KMS-11 (cell line): Measurements from ENCODE around the gene ASH1L.

Source experiments
- H2AFZ ChIP-seq: fragments of 200-600 bp; sonication (generic); 2 replicates; pipeline ENCODE4 v1.6.1; 2016; ENCODE audit warnings: antibody characterized with exemption, mixed run types, low read depth
- H3K27ac ChIP-seq: fragments of 200-600 bp; sonication (generic); 2 replicates; pipeline ENCODE4 v1.6.1; 2016; ENCODE audit warnings: mild to moderate bottlenecking, mixed run types
- H3K27me3 ChIP-seq: fragments of 200-600 bp; sonication (generic); 2 replicates; pipeline ENCODE4 v1.6.1; 2017; ENCODE audit warnings: mild to moderate bottlenecking, low read depth, mixed run types, moderate library complexity; ENCODE audit not compliant: insufficient read depth
- H3K36me3 ChIP-seq: fragments of 200-600 bp; sonication (generic); 2 replicates; pipeline ENCODE4 v1.6.1; 2017; ENCODE audit warnings: mild to moderate bottlenecking, mixed run types; ENCODE audit not compliant: insufficient read depth
- H3K4me1 ChIP-seq: fragments of 200-600 bp; sonication (generic); 2 replicates; pipeline ENCODE4 v1.6.1; 2016; ENCODE audit warnings: mild to moderate bottlenecking, low read depth, mixed run types; ENCODE audit not compliant: poor library complexity, severe bottlenecking
- H3K4me2 ChIP-seq: fragments of 200-600 bp; sonication (generic); 2 replicates; pipeline ENCODE4 v1.7.0; 2016; ENCODE audit warnings: mild to moderate bottlenecking, mixed run types
- H3K4me3 ChIP-seq: fragments of 200-600 bp; sonication (generic); IDR thresholded peaks from 2 replicates; pipeline ENCODE4 v1.6.1; 2017; ENCODE audit warnings: low read depth, low read length, mixed read lengths; ENCODE audit not compliant: insufficient read depth
- H3K79me2 ChIP-seq: fragments of 200-600 bp; sonication (generic); 2 replicates; pipeline ENCODE4 v1.6.1; 2016; ENCODE audit warnings: low read depth, mixed run types; ENCODE audit not compliant: insufficient read depth
- H3K9ac ChIP-seq: fragments of 200-600 bp; sonication (generic); 2 replicates; pipeline ENCODE4 v1.6.1; 2016; ENCODE audit warnings: mild to moderate bottlenecking, mixed run types
- H4K20me1 ChIP-seq: fragments of 200-600 bp; sonication (generic); 2 replicates; pipeline ENCODE4 v1.6.1; 2016; ENCODE audit warnings: mild to moderate bottlenecking, mixed run types; ENCODE audit not compliant: insufficient read depth
- CTCF ChIP-seq: fragments of 200-600 bp; sonication (generic); conservative IDR thresholded peaks from 2 replicates; pipeline ENCODE4 v1.6.1; 2017; ENCODE audit warnings: low read depth, mild to moderate bottlenecking, antibody characterized with exemption, low read length, moderate library complexity, mixed read lengths

ASH1L gene

GRCh38 chr1:155325603-155325893 is 237.1 kb downstream of the ASH1L start:
- no peak for TF ChIP-seq CTCF
- Histone ChIP-seq H3K4me2 (no peak overlapping the region), H4K20me1 (no peaks in the 10 kb centered on the region; the same call in 1 of the 2 replicates), H3K36me3 (no peaks in the 10 kb centered on the region; the same call in 1 of the 2 replicates), H3K4me3 (no peak overlapping the region), H3K4me1 (peaks cover 20% of the 10 kb centered on the region), H3K27ac (no peak overlapping the region), H3K9ac (no peak overlapping the region), H3K79me2 (no peaks in the 10 kb centered on the region), H2AFZ (no peak overlapping the region), H3K27me3 (no peaks in the 10 kb centered on the region)

- H3K36me3 ChIP-seq = no peaks in the 10 kb centered on the region; the same call in 1 of the 2 replicates
- H3K27ac ChIP-seq = no peak overlapping the region
- no peaks in the 10 kb centered on the region for H3K79me2 ChIP-seq
- no peaks in the 10 kb centered on the region; the same call in 1 of the 2 replicates for H4K20me1 ChIP-seq
- peak overlapping the region; percentile 63; the same call in 1 of the 2 replicates for H3K9ac ChIP-seq
- H3K27me3 ChIP-seq = no peaks in the 10 kb centered on the region
- H2AFZ ChIP-seq = peak overlapping the region; percentile 84
- peaks cover 20% of the 10 kb centered on the region for H3K4me1 ChIP-seq
- H3K4me2 ChIP-seq = peak overlapping the region; percentile 85
- H3K4me3 ChIP-seq = no peak overlapping the region
- TF ChIP-seq CTCF = no peak
Measured at GRCh38 chr1:155324717-155325602, 237.6 kb downstream of the ASH1L start.

- Histone ChIP-seq H3K36me3 (no peaks in the 10 kb centered on the region), H3K27me3 (no peaks in the 10 kb centered on the region), H2AFZ (peak overlapping the region; percentile 84), H3K79me2 (no peaks in the 10 kb centered on the region), H3K9ac (peak overlapping the region; percentile 63), H3K27ac (peak overlapping the region; percentile 55), H3K4me3 (peak overlapping the region; percentile 97), H3K4me2 (peak overlapping the region; percentile 85), H3K4me1 (peaks cover 20% of the 10 kb centered on the region), H4K20me1 (no peaks in the 10 kb centered on the region)
- TF ChIP-seq CTCF = no peak
Measured at GRCh38 chr1:155324037-155324716, 238.4 kb downstream of the ASH1L start.

- H3K36me3 ChIP-seq = no peaks in the 10 kb centered on the region
- no peak for TF ChIP-seq CTCF
Measured at GRCh38 chr1:155323729-155324036, 238.9 kb downstream of the ASH1L start.

More at GRCh38 chr1:155323729-155324036, 238.9 kb downstream of the ASH1L start:
- Histone ChIP-seq H3K4me2 (peak overlapping the region; percentile 85), H3K9ac (peak overlapping the region; percentile 63), H3K79me2 (no peaks in the 10 kb centered on the region), H3K27ac (peak overlapping the region; percentile 55), H2AFZ (peak overlapping the region; percentile 84), H3K4me3 (peak overlapping the region; percentile 97), H3K27me3 (no peaks in the 10 kb centered on the region), H4K20me1 (no peaks in the 10 kb centered on the region), H3K4me1 (peaks cover 20% of the 10 kb centered on the region)
